Pancreas (tissue), 10 donors: ENCODE data around the gene GMDS. TPM values are rescaled to one million over a fixed set of nuclear protein-coding genes. Genes with fewer than 3 reads are reported as not detected.

Source experiments
- ATAC-seq, 4 donors: fragments of 200-7000 bp; cut with Tn5 transposase; one replicate each; pipeline versions ENCODE4 v1.8.0 to v1.9.1; 2020; ENCODE audit warnings: mild to moderate bottlenecking in 4 of 4, moderate library complexity in 4 of 4
- DNase-seq, 6 donors: peaks; one replicate each; pipeline ENCODE4 v3.0.0-alpha.2; 2020
- FAIRE-seq: peaks from 2 replicates; lab custom pipeline; 2012; peaks lifted over from hg19 to GRCh38; lab: Jason Lieb, UNC
- H3K27ac ChIP-seq, 4 donors: fragments of 200-600 bp; sonication (generic); 1 replicate in 3 of 4; 2 replicates in 1 of 4; pipeline versions ENCODE4 v1.5.0 to v1.8.0; 2020
- H3K27me3 ChIP-seq, 4 donors: fragments of 200-600 bp; one replicate each; pipeline ENCODE4 v1.8.0; 2021
- H3K36me3 ChIP-seq, 3 donors: fragments of 200-600 bp; sonication (generic) in 1 of 3; one replicate each; pipeline versions ENCODE4 v1.5.0 to v1.8.0; 2020 to 2021
- H3K4me1 ChIP-seq, 3 donors: fragments of 200-600 bp; one replicate each; pipeline ENCODE4 v1.8.0; 2021
- H3K4me3 ChIP-seq, 4 donors: fragments of 200-600 bp; sonication (generic) in 2 of 4; one replicate each; pipeline versions ENCODE4 v1.5.0 to v1.8.0; 2020 to 2021
- H3K9me3 ChIP-seq, 4 donors: fragments of 200-600 bp; one replicate each; pipeline ENCODE4 v1.8.0; 2021
- CTCF ChIP-seq, 4 donors: fragments of 200-600 bp; sonication (generic) in 3 of 4; IDR thresholded peaks; one replicate each; pipeline versions ENCODE4 v1.5.0 to v1.8.0; 2021; ENCODE audit warnings: antibody characterized with exemption in 4 of 4
- WGBS, 2 donors: extraction: QIAGEN DNeasy Blood & Tissue Kit; methylation state at CpG; one replicate each; pipeline ENCODE4 v1.1.7; 2013; 5-methylcytosine and 5-hydroxymethylcytosine counted together
- intact Hi-C, 3 donors: fragments of 100-400 bp; cut with DNase I; formaldehyde crosslinking; loops; one replicate each; pipeline versions ENCODE4 v1.11.1 to v1.14.2; 2022
- polyA plus RNA-seq, 2 donors: library from polyadenylated mRNA; stranded (reverse); fragments of 200-250 nt; gene quantifications; one replicate each; pipeline ENCODE4 v1.2.3, GENCODE V29; 2013
- total RNA-seq, 6 donors: library from RNA; stranded (reverse); fragmentation: NEBNext Ultra II Directional in 4 of 6; extraction: Animal tissue kit (Norgen Biotek cat#: 25700) in 4 of 6; gene quantifications; one replicate each; pipeline versions ENCODE4 v1.2.1 to v1.2.4, GENCODE V29; 2021 to 2023
- donor health status: healthy with polysubstance abuse.
- donor health status: DM: no; HTN: no; CAD: no; lungs with moderate emphysema.
- donor health status: DM: no; HTN: no; CAD: no.
- donor health status: control.
- donor health status: control.
- donor health status: Bipolar disorder and iron deficiency.
- donor health status: DM: yes; HTN: yes; CAD: no.
- donor health status: DM: no; HTN: no; CAD: no.
- donor health status: DM: no; HTN: no; CAD: no.
- donor health status: DM: yes; HTN: yes; CAD: no.

Gene GMDS
- total and polyA plus RNA-seq, 8 donors: 7.6 to 40.8 (median 26.5) TPM

GRCh38 chr6:1610497-1611321 lies 634.7 kb downstream of the GMDS start:
- Histone ChIP-seq H3K27ac (peak overlapping the region; percentile 55 to 91 (median 61)), H3K36me3 (no peaks in the 10 kb centered on the region), H3K4me3 (peak overlapping the region; percentile 23 to 67 (median 45)), H3K9me3 (no peaks in the 10 kb centered on the region), H3K4me1 (peaks cover 0 to 12% (median 8%) of the 10 kb centered on the region in 3 donors), H3K27me3 (peaks cover 8 to 33% (median 9%) of the 10 kb centered on the region in 4 donors)
- no peak for FAIRE-seq
- 3% methylated on average over 43 to 101 of the region's 101 CpGs for WGBS, 2 donors
- ATAC-seq: peak in 3 of 4 donors; percentile 0 to 4 (median 1)
- intact Hi-C loops: no loop called here
- no peak for TF ChIP-seq CTCF (IDR thresholded peaks at IDR 0.05)
- DNase-seq: peak in 3 of 6 donors; percentile 35 to 86 (median 74)

GRCh38 chr6:1609648-1610496 lies 635.5 kb downstream of the GMDS start, which contains the start of gene FOXC1:
TSS of gene FOXC1 (plus strand) at chr6:1609915. CDS start at chr6:1610446, 531 bp downstream.
- DNase-seq (peak; percentile 85 to 94 (median 92)), FAIRE-seq (no peak), ATAC-seq (peak; percentile 82 to 88 (median 86))
- peak within 1 kb of the TSS; percentile 78 to 91 (median 82) for H3K27ac ChIP-seq
- no peaks in the 10 kb centered on the region for H3K9me3 ChIP-seq
- H3K4me3 ChIP-seq: peak within 1 kb of the TSS; percentile 49 to 67 (median 60)
- WGBS, 2 donors: 0% methylated on average over 64 to 115 of the region's 115 CpGs
- H3K4me1 ChIP-seq: peaks cover 0 to 12% (median 10%) of the 10 kb centered on the region in 3 donors
- intact Hi-C loops: loop anchor here in 2 of 3 donors (10.0 kb wide), 1 partner anchor 495 kb away; no protein-coding TSS in a partner anchor
- no peak for TF ChIP-seq CTCF (IDR thresholded peaks at IDR 0.05)
- peaks cover 8 to 42% (median 10%) of the 10 kb centered on the region in 4 donors for H3K27me3 ChIP-seq
- no peaks in the 10 kb centered on the region for H3K36me3 ChIP-seq

GRCh38 chr6:1609041-1609647 lies 636.3 kb downstream of the GMDS start:
- no peak for FAIRE-seq

More at GRCh38 chr6:1609041-1609647, 636.3 kb downstream of the GMDS start:
- TF ChIP-seq CTCF (IDR thresholded peaks at IDR 0.05): no peak
- Histone ChIP-seq H3K9me3 (no peaks in the 10 kb centered on the region), H3K27me3 (peaks cover 8 to 43% (median 10%) of the 10 kb centered on the region in 4 donors), H3K36me3 (no peaks in the 10 kb centered on the region), H3K27ac (peak overlapping the region in 1 of 4 donors; percentile 78), H3K4me1 (peaks cover 0 to 15% (median 12%) of the 10 kb centered on the region in 3 donors), H3K4me3 (peak overlapping the region; percentile 26 to 67 (median 57))
- intact Hi-C loops: loop anchor here in 2 of 3 donors (10.0 kb wide), 1 partner anchor 496 kb away; no protein-coding TSS in a partner anchor
- DNase-seq (peak; percentile 33 to 83 (median 56)), ATAC-seq (peak in 1 of 4 donors; percentile 1)
- WGBS, 2 donors: 1% methylated on average over 48 to 58 of the region's 58 CpGs
